ENCODE measurements around the gene TNFRSF4.

Gene TNFRSF4

DNA sequence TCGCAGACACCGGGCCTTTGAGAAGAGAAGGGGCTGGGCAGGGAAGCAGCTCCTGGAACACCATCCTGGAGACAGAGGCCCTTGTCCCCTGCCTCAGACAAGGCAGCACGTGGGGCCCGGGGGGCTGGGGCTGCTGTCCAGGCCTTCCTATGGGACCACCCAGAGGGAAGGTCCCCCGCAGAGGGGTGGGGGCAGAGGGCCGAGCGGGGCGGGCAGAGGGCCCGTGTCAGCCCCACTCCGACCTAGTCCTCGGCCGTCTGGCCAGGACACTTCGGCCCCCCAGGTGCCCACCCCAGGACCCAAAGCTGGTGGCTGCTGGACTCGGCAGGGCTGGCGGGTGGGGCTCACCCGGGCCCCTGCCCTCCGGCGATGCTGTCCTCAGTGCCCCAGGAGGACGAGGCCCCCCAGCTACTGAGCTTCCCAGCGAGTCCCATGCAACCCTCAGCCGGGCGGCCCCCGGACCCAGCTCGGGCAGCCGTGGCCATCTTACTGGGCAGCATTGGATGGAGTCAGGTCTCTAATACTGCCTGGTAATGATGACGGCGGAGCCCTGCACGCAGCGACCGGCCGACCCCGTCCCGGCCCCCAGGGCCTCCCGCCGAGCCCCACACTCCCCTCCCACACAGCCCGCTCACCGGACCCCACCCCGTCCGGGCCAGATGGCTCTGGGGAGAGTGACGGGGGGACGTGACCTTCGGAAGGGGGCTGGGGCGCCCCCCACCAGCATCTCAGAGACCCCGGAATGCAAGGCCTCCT lies 47.1 kb downstream of the TNFRSF4 start:
- DNase-seq: no peak
- Mint-ChIP-seq H3K4me3 (no peak overlapping the region), H3K27me3 (peaks cover 38% of the 10 kb centered on the region)

DNA sequence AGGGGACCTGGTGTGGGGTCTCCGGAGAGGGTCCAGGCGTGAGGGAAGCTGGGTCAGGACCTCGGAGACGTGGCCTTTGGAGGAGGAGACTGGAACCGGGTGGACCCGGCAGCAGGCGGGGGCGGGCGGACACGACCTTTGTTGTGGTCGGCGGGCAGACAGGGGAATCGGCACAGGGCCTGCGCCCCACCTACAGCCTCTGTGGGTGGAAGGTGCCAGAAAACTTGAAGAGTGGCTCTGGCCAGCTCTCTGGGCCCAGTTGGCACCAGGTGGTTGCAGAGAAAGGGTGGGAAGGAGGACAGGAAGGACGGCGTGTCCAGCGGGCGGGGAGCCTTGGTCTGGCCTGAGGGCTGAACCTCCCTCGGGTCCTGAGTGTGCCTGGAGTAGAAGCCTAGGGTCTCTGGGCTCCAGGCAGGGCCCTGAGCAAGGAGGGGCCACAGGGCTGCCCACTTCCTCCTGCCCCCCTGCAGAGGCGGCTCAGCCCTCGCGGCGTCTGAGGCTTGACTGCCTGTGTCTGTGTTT lies 48.0 kb downstream of the TNFRSF4 start:
- Mint-ChIP-seq H3K4me3 (no peak overlapping the region), H3K27ac (no peak overlapping the region), H3K36me3 (no peaks in the 10 kb centered on the region), H3K27me3 (peaks cover 37% of the 10 kb centered on the region), H3K4me1 (peaks cover 4% of the 10 kb centered on the region), H3K9me3 (no peaks in the 10 kb centered on the region)
- CTCF ChIA-PET: no interaction called here
- no peak for DNase-seq

More for the DNA sequence above, 47.1 kb downstream of the TNFRSF4 start:
- H3K27ac Mint-ChIP-seq: no peak overlapping the region
- CTCF ChIA-PET: interaction anchor here (1.8 kb wide), 1 partner anchor 45 kb away, joined by 4 read pairs; no protein-coding TSS in a partner anchor
- peaks cover 7% of the 10 kb centered on the region for H3K4me1 Mint-ChIP-seq
- H3K36me3 Mint-ChIP-seq: no peaks in the 10 kb centered on the region
- H3K9me3 Mint-ChIP-seq: no peaks in the 10 kb centered on the region

DNA sequence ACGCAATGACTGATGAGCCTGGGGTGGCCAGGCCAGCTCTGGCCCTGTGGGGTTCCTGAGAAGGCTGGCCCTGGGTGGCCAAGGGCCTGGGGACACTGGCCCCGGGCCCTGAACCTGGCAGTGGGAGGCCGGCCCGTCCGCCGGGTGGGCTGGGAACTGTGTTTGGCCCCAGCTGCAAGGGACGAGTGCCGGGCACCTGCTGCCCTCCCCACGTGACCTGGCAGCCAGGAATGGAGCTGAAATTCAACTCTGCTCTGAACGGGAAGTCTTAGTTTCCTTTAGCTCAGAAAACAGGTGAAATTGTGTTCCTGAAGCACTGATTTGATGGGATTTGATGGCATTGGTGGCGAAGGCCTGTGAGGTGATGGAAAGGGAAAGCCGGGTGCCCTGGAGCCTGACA lies 48.5 kb downstream of the TNFRSF4 start:
- Mint-ChIP-seq H3K4me3 (no peak overlapping the region), H3K4me1 (peaks cover 4% of the 10 kb centered on the region), H3K27ac (no peak overlapping the region), H3K27me3 (peaks cover 33% of the 10 kb centered on the region), H3K9me3 (no peaks in the 10 kb centered on the region), H3K36me3 (no peaks in the 10 kb centered on the region)
- CTCF ChIA-PET: no interaction called here
- no peak for DNase-seq

DNA sequence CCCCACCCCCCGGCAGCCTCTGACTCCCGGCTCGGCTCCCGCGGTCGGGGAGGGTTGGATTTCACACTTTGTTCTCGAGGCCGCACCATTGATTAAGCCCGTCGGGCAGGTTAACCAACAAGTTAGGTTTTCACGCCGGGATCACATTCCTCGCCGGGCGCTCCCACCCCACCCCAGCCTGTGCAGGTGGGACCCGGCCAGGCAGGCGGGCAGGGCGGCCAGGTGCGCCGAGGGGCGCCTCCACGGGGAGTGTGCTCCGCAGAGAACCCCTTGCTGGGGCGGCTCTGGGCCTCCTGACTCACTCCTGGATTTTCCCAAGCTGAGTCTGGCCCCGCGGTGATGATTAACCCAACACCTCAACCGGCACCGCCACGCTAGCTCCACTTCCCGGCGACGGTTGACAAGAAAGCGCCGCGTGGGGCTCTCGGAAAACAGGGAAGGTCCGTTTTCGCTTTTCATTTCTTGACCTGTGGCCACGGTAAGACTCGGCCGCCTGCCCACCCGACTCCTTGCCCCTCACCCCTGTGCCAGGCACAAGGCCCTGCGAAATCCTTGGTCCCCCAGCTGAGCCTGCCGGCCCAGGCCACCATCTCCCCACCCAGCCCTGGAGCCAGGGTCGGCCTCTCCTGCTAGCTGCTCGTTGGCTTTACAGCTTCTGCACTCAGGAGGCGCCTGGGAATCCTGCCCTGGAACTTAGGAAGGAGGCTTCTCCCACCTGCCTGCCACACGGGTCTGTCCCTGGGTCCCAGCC lies 49.1 kb downstream of the TNFRSF4 start:
- peaks cover under 1% of the 10 kb centered on the region for H3K4me1 Mint-ChIP-seq
- DNase-seq: no peak
- no peaks in the 10 kb centered on the region for H3K9me3 Mint-ChIP-seq
- H3K27me3 Mint-ChIP-seq: peaks cover 27% of the 10 kb centered on the region
- H3K4me3 Mint-ChIP-seq: no peak overlapping the region
- H3K36me3 Mint-ChIP-seq: no peaks in the 10 kb centered on the region
- no peak overlapping the region for H3K27ac Mint-ChIP-seq
- CTCF ChIA-PET: no interaction called here

DNA sequence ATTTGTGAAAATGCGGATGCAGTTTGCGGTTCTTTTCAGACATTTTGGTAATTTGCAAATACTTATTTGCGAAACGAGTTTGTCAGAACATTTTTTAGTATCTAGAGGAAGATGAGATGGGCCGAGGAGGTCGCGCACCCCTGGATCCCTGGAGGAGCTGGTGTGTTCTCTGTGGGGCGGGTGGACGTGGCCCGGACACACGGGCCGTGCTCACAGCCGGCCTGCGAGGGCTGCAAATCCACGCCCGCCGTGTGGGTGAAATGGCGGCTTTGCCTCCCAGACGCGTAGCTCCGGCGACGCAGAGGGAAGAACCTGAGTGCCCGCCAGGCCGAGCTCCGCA lies 49.6 kb downstream of the TNFRSF4 start:
- Mint-ChIP-seq H3K4me3 (no peak overlapping the region), H3K27ac (no peak overlapping the region), H3K4me1 (no peaks in the 10 kb centered on the region), H3K36me3 (no peaks in the 10 kb centered on the region), H3K9me3 (no peaks in the 10 kb centered on the region), H3K27me3 (peaks cover 24% of the 10 kb centered on the region)
- DNase-seq: no peak
- CTCF ChIA-PET: no interaction called here

DNA sequence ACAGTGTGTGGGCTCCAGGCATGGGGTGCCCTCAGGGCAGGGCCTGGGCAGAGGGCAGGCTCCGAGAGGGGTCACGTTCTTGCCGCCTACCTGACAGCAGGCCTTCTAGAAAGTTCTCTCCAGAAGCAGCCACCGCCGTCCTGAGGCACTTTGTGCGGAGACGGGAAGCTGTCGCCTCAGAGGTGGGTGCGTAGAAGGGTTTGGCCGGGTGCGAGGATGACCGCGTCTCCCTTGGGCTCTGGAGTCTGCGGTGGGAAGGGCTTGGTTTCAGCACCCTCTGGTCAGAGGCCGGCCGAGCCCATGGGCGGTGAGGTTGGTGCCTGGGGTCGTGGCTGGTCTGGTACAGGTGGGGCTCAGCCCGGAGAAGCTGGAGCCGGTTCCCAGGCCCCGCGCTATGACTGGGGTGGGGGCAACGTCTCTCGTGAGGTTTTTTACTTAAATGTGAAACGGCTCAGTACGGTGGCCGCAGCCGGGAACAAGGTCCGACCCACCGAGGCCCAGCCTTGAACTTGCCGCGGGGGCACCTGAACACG lies 50.3 kb downstream of the TNFRSF4 start:
- CTCF ChIA-PET: no interaction called here
- Mint-ChIP-seq H3K36me3 (no peaks in the 10 kb centered on the region), H3K4me1 (no peaks in the 10 kb centered on the region), H3K4me3 (no peak overlapping the region), H3K27ac (no peak overlapping the region), H3K27me3 (peaks cover 24% of the 10 kb centered on the region), H3K9me3 (no peaks in the 10 kb centered on the region)
- DNase-seq: no peak

DNA sequence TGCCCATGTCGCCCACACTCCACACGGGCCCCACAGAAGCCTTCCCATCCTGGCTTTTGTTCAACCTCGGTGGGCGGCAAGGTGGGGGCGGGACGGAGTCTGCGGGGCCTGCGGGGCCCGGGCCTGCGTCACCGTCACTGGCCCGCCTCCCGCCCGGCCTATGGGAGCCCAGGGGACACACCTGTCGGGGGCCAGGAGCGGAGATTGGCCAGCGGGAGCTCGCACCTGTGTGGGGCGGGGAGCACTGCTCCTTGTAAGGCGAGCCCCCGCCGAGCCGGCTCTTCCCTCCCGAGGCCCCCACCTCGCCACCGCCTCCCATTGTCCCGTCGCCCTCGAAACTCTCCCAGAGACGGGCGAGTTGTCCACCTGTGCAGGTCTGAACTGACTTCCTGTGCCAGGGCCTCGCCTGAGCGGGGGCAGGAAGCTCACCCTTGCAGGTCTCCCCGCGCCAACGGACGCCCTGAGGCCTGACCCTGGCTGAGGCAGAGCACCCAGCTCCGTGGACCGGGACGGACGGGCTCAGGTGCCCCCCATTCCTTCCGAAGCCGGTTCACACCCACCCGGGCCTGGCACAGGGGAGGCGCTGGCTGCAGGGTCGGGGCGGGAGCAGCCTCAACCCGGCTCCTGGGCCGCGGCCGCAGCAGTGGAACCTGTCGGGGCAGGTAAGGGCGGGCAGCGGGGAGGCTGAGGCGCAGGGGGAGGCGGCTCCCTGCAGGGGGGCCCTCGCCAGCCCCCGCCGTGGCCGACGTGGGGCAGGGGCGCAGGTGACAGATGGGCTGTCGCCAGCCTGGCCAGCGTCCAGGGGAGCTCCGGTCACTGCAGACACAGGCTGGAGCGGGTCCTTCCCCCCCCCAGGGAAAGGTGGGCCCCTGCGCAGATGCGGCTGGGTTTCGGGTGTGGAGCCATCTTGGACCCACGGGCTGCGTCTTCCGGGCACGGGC lies 51.1 kb downstream of the TNFRSF4 start:
- H3K27ac Mint-ChIP-seq: no peak overlapping the region
- no peaks in the 10 kb centered on the region for H3K36me3 Mint-ChIP-seq
- H3K27me3 Mint-ChIP-seq: peaks cover 18% of the 10 kb centered on the region
- H3K4me3 Mint-ChIP-seq: no peak overlapping the region
- no peak for DNase-seq
- no peaks in the 10 kb centered on the region for H3K4me1 Mint-ChIP-seq
- CTCF ChIA-PET: no interaction called here
- no peaks in the 10 kb centered on the region for H3K9me3 Mint-ChIP-seq

DNA sequence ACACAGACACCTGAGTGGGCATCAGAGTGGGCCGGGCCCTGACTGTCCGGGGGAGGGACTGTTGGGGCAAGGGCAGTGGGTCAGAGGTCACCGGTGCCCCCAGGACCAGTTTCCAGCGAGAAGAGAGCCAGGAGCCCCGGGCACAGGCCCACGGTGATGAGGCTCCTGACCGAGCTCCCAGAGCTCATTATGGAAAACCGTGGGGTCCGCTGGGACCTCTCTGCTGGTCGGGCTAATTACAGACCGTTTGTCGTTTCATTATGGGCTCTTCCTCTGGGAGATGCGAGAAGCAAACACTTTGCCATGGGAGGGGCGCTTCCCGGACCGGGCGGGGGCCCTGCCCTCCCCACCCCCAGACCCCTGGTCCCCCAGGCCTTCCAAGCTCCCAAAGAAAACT lies 52.3 kb downstream of the TNFRSF4 start:
- H3K27ac Mint-ChIP-seq: no peak overlapping the region
- DNase-seq: no peak
- H3K9me3 Mint-ChIP-seq: no peaks in the 10 kb centered on the region
- CTCF ChIA-PET: no interaction called here
- no peak overlapping the region for H3K4me3 Mint-ChIP-seq
- H3K4me1 Mint-ChIP-seq: peaks cover 3% of the 10 kb centered on the region
- H3K36me3 Mint-ChIP-seq: no peaks in the 10 kb centered on the region
- H3K27me3 Mint-ChIP-seq: peaks cover 20% of the 10 kb centered on the region

All from activated naive CD4-positive, alpha-beta T cell treated with anti-CD3 and anti-CD28 coated beads, Interleukin-2, amount 10 ng/mL, durations not matched to agents 7 days and 5 days (primary cell).